Mesendoderm (in vitro differentiated cells): ENCODE data around the gene INPPL1.
A peak's percentile ranks its signal among the peaks of the same experiment; 100 is the strongest.
"Not testable (repeated sequence)": the region's sequence is repeated elsewhere in the genome, so short reads cannot be mapped to it uniquely, and the experiment has no call there.

Experiments used
- DNase-seq: peaks from one replicate; pipeline ENCODE4 v3.0.0; 2013
- H2AK5ac ChIP-seq: 2 replicates; pipeline ENCODE4 v1.6.1; 2013; ENCODE audit warnings: low read length, inconsistent platforms
- H2BK120ac ChIP-seq: 2 replicates; pipeline ENCODE4 v1.6.1; 2013; ENCODE audit warnings: low read depth, mild to moderate bottlenecking, low read length, moderate library complexity, mixed read lengths
- H2BK15ac ChIP-seq: replicated peaks from 2 replicates; pipeline ENCODE4 v1.6.1; 2013; ENCODE audit warnings: low read depth, mild to moderate bottlenecking, moderate library complexity
- H2BK5ac ChIP-seq: 2 replicates; pipeline ENCODE4 v1.6.1; 2013; ENCODE audit warnings: low read length, inconsistent platforms
- H3K18ac ChIP-seq: 2 replicates; pipeline ENCODE4 v1.6.1; 2013; ENCODE audit warnings: mild to moderate bottlenecking, low read length, mixed read lengths
- H3K23ac ChIP-seq: one replicate; pipeline ENCODE4 v1.6.1; 2013; ENCODE audit warnings: low read length
- H3K27ac ChIP-seq: 2 replicates; pipeline ENCODE4 v1.5.1; 2013; ENCODE audit warnings: low read depth, mild to moderate bottlenecking, inconsistent platforms, low read length, moderate library complexity
- H3K27me3 ChIP-seq: 2 replicates; pipeline ENCODE4 v1.6.1; 2013; ENCODE audit warnings: low read length, control low read depth, mild to moderate bottlenecking, inconsistent platforms; ENCODE audit not compliant: insufficient read depth, poor library complexity
- H3K36me3 ChIP-seq: 2 replicates; pipeline ENCODE4 v1.6.1; 2013; ENCODE audit warnings: low read length, inconsistent platforms; ENCODE audit not compliant: control insufficient read depth, insufficient read depth
- H3K4ac ChIP-seq: one replicate; pipeline ENCODE4 v1.6.1; 2013; ENCODE audit warnings: low read depth, mild to moderate bottlenecking, low read length, moderate library complexity
- H3K4me1 ChIP-seq: 2 replicates; pipeline ENCODE4 v1.6.1; 2013; ENCODE audit warnings: low read depth, low read length, inconsistent platforms; ENCODE audit not compliant: control insufficient read depth
- H3K4me2 ChIP-seq: 2 replicates; pipeline ENCODE4 v1.6.1; 2013; ENCODE audit warnings: low read length
- H3K4me3 ChIP-seq: 2 replicates; pipeline ENCODE4 v1.5.1; 2013; ENCODE audit warnings: mild to moderate bottlenecking, low read length
- H3K56ac ChIP-seq: one replicate; pipeline ENCODE4 v1.6.1; 2013; ENCODE audit warnings: low read length
- H3K79me1 ChIP-seq: 2 replicates; pipeline ENCODE4 v1.6.1; 2013; ENCODE audit warnings: low read length, inconsistent platforms
- H3K79me2 ChIP-seq: 2 replicates; pipeline ENCODE4 v1.6.1; 2013; ENCODE audit warnings: mild to moderate bottlenecking, low read length; ENCODE audit not compliant: control insufficient read depth, insufficient read depth
- H3K9ac ChIP-seq: 2 replicates; pipeline ENCODE4 v1.6.1; 2013; ENCODE audit warnings: low read length, inconsistent platforms
- H4K5ac ChIP-seq: one replicate; pipeline ENCODE4 v1.6.1; 2013; ENCODE audit warnings: low read length
- H4K8ac ChIP-seq: one replicate; pipeline ENCODE4 v1.6.1; 2013; ENCODE audit warnings: low read depth, mild to moderate bottlenecking, control low read depth, low read length, moderate library complexity
- WGBS: extraction: QIAGEN DNeasy Blood & Tissue Kit; methylation state at CpG from one replicate; pipeline ENCODE4 v1.1.7; 2013; ENCODE audit warnings: low lambda C conversion rate, missing lambda C conversion rate; ENCODE audit not compliant: insufficient coverage; ENCODE audit errors: extremely low coverage; 5-methylcytosine and 5-hydroxymethylcytosine counted together

The INPPL1 gene

DNA sequence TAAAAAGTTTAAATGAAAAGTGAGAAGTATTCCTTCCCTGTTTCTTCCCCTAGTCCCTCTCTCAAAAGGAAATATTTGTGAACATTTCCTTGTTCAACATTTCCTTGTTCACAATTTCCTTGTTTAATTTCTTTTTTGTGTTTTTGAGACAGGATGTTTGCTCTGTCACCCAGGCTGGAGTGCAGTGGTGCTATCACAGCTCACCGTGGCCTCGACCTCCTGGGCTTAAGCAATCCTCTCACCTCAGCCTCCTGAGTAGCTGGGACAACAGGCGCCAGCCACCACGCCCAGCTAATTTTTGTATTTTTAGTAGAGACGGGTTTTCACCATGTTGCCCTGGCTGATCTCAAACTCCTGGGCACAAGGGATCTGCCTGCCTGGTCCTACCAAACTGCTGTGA is 42.4 kb downstream of the INPPL1 start:
- WGBS, result no CpG with 5 or more reads among the region's 5 CpGs
- not testable (repeated sequence) for H2AK5ac ChIP-seq, DNase-seq

GRCh38 chr11:72267956-72268617 is 43.5 kb downstream of the INPPL1 start:
- no peaks in the 10 kb centered on the region for H3K79me1 ChIP-seq
- no peak overlapping the region for H3K4me3 ChIP-seq
- DNase-seq, result no peak
- no peak overlapping the region for H2AK5ac ChIP-seq
- no peaks in the 10 kb centered on the region for H3K36me3 ChIP-seq
- no peak overlapping the region for H4K5ac ChIP-seq
- H2BK15ac ChIP-seq, result no peak overlapping the region
- H3K18ac ChIP-seq, result no peak overlapping the region
- no peak overlapping the region for H3K9ac ChIP-seq
- H2BK120ac ChIP-seq, result no peak overlapping the region
- WGBS, result no CpG with 5 or more reads among the region's 2 CpGs
- H3K56ac ChIP-seq, result no peak overlapping the region
- H2BK5ac ChIP-seq, result no peak overlapping the region
- H4K8ac ChIP-seq, result no peak overlapping the region
- H3K4ac ChIP-seq, result no peak overlapping the region
- no peaks in the 10 kb centered on the region for H3K4me1 ChIP-seq
- H3K79me2 ChIP-seq, result no peaks in the 10 kb centered on the region
- H3K27ac ChIP-seq, result no peak overlapping the region
- H3K23ac ChIP-seq, result no peak overlapping the region
- no peak overlapping the region for H3K4me2 ChIP-seq
- peaks cover 1% of the 10 kb centered on the region for H3K27me3 ChIP-seq

More for the DNA sequence above, 42.4 kb downstream of the INPPL1 start:
- not testable (repeated sequence) for H3K4me2 ChIP-seq, H3K4me1 ChIP-seq, H4K8ac ChIP-seq, H3K23ac ChIP-seq, H3K79me1 ChIP-seq, H2BK5ac ChIP-seq, H3K4ac ChIP-seq, H4K5ac ChIP-seq, H3K4me3 ChIP-seq, H3K79me2 ChIP-seq, H2BK15ac ChIP-seq, H3K9ac ChIP-seq, H3K27me3 ChIP-seq, H3K36me3 ChIP-seq, H3K18ac ChIP-seq, H2BK120ac ChIP-seq, H3K27ac ChIP-seq, H3K56ac ChIP-seq

GRCh38 chr11:72271980-72272379 is 47.4 kb downstream of the INPPL1 start:
- no peak overlapping the region for H4K8ac ChIP-seq

DNA sequence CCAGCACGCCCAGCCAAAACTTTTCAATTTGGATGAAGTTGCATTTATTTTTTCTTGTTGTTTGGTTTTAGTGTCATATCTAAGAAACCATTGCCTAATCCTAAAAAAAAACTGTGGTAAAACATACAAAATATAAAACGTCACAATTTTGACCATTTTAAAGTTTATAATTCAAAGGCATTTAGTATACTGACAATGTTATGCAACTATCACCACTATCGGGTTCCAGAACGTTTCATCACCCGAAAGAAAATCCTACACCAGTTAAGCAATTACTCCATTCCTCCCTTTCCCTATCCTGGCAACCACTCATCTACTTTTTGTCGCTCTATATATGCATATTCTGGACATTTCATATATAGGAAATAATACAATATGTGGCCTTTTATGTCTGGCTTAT is 49.9 kb downstream of the INPPL1 start:
- Histone ChIP-seq H3K4me2 (no peak overlapping the region), H3K27ac (no peak overlapping the region), H2AK5ac (no peak overlapping the region), H2BK15ac (no peak overlapping the region), H4K8ac (no peak overlapping the region), H4K5ac (no peak overlapping the region), H2BK5ac (no peak overlapping the region), H3K4ac (no peak overlapping the region), H3K79me2 (no peaks in the 10 kb centered on the region), H3K18ac (no peak overlapping the region), H3K79me1 (no peaks in the 10 kb centered on the region), H3K4me3 (no peak overlapping the region), H3K36me3 (no peaks in the 10 kb centered on the region), H3K23ac (no peak overlapping the region), H3K27me3 (no peaks in the 10 kb centered on the region), H2BK120ac (no peak overlapping the region), H3K56ac (no peak overlapping the region), H3K9ac (no peak overlapping the region), H3K4me1 (no peaks in the 10 kb centered on the region)
- 100% methylated on average over 1 of the region's 6 CpGs for WGBS
- DNase-seq, result no peak

More at GRCh38 chr11:72271980-72272379, 47.4 kb downstream of the INPPL1 start:
- Histone ChIP-seq H3K4me1 (no peaks in the 10 kb centered on the region), H2BK15ac (no peak overlapping the region), H4K5ac (no peak overlapping the region), H3K79me1 (no peaks in the 10 kb centered on the region), H2BK5ac (no peak overlapping the region), H3K23ac (no peak overlapping the region), H2BK120ac (no peak overlapping the region), H3K4ac (no peak overlapping the region), H3K4me2 (no peak overlapping the region), H3K9ac (no peak overlapping the region), H3K56ac (no peak overlapping the region), H3K79me2 (no peaks in the 10 kb centered on the region), H2AK5ac (no peak overlapping the region), H3K4me3 (no peak overlapping the region), H3K27me3 (no peaks in the 10 kb centered on the region), H3K36me3 (no peaks in the 10 kb centered on the region), H3K18ac (no peak overlapping the region), H3K27ac (no peak overlapping the region)
- WGBS, result no CpG with 5 or more reads among the region's 1 CpG
- DNase-seq, result no peak

DNA sequence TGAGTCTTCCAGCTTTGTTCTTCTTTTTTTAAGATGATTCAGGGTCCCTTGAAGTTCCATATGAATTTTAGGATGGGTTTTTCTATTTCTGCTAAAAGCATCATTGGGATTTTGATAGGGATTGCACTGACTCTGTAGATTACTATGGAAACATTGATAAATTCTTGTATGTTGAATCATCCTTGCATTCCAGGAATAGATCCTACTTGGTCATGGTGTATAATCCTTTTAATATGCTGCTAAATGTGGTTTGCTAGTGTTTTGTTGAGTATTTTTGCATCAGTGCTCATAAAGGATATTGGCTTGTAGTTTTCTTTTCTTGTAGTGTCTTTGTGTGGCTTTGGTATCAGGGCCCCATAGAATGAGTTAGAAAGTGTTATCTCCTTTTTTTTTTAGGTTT is 54.3 kb downstream of the INPPL1 start:
- H3K4me3 ChIP-seq, result no peak overlapping the region
- H3K18ac ChIP-seq, result no peak overlapping the region
- H2AK5ac ChIP-seq, result no peak overlapping the region
- H4K8ac ChIP-seq, result no peak overlapping the region
- H3K4ac ChIP-seq, result no peak overlapping the region
- DNase-seq, result peak; percentile 16
- H3K79me2 ChIP-seq, result no peaks in the 10 kb centered on the region
- no peaks in the 10 kb centered on the region for H3K79me1 ChIP-seq
- H2BK15ac ChIP-seq, result no peak overlapping the region
- H3K27ac ChIP-seq, result no peak overlapping the region
- H3K9ac ChIP-seq, result no peak overlapping the region
- H3K23ac ChIP-seq, result no peak overlapping the region
- no peak overlapping the region for H2BK120ac ChIP-seq
- no peaks in the 10 kb centered on the region for H3K4me1 ChIP-seq
- no peaks in the 10 kb centered on the region for H3K27me3 ChIP-seq
- no peak overlapping the region for H4K5ac ChIP-seq
- no peak overlapping the region for H3K56ac ChIP-seq
- H3K36me3 ChIP-seq, result no peaks in the 10 kb centered on the region
- no peak overlapping the region for H3K4me2 ChIP-seq
- H2BK5ac ChIP-seq, result no peak overlapping the region

DNA sequence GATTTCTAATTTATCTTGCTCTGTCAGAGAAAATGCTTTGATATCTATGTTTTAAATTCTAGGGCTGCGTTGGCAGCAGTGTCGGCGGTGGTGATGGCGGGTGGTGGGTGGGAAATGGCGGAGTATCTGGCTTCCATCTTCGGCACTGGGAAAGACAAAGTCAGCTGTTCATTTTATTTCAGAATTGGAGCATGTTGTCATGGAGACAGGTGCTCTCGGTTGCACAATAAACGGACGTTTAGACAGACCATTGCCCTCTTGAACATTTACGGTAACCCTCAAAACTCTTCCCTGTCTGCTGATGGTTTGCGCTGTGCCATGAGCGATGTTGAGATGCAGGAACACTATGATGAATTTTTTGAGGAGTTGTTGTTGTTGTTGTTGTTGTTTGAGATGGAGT is 55.5 kb downstream of the INPPL1 start:
- Histone ChIP-seq H2BK5ac (no peak overlapping the region), H3K27ac (no peak overlapping the region), H2BK120ac (no peak overlapping the region), H3K4ac (no peak overlapping the region), H3K79me1 (no peaks in the 10 kb centered on the region), H3K36me3 (no peaks in the 10 kb centered on the region), H3K79me2 (no peaks in the 10 kb centered on the region), H3K4me1 (no peaks in the 10 kb centered on the region), H3K4me2 (no peak overlapping the region), H4K5ac (no peak overlapping the region), H3K18ac (no peak overlapping the region), H3K23ac (no peak overlapping the region), H4K8ac (no peak overlapping the region), H2AK5ac (no peak overlapping the region), H3K4me3 (no peak overlapping the region), H3K27me3 (no peaks in the 10 kb centered on the region), H3K9ac (no peak overlapping the region), H2BK15ac (no peak overlapping the region), H3K56ac (no peak overlapping the region)
- no peak for DNase-seq
- no CpG with 5 or more reads among the region's 12 CpGs for WGBS
